GM19099 (cell line): ENCODE data around the gene RET.

Source experiments
- POLR2A ChIP-seq: IDR thresholded peaks from 3 replicates; pipeline ENCODE4 v1.6.1; 2011; ENCODE audit warnings: low read depth; ENCODE audit not compliant: insufficient read length; ENCODE audit errors: extremely low read depth

Gene RET

GRCh38 chr10:43065234-43065633, 11.6 kb upstream of the RET start:
- TF ChIP-seq POLR2A, result no peak

- TF ChIP-seq POLR2A, result no peak
These were observed 11.1 kb upstream of the RET start for GRCh38 chr10:43065761-43066160.

GRCh38 chr10:43066481-43066880, 10.4 kb upstream of the RET start:
- TF ChIP-seq POLR2A, result no peak

- no peak for TF ChIP-seq POLR2A
These were observed 9.3 kb upstream of the RET start for GRCh38 chr10:43067391-43068135.

- no peak for TF ChIP-seq POLR2A
These were observed 8.8 kb upstream of the RET start for GRCh38 chr10:43068136-43068395.

- TF ChIP-seq POLR2A, result no peak
These were observed 8.2 kb upstream of the RET start for GRCh38 chr10:43068471-43069210.

GRCh38 chr10:43069211-43069515, 7.7 kb upstream of the RET start:
- TF ChIP-seq POLR2A, result no peak

GRCh38 chr10:43069579-43069978, 7.3 kb upstream of the RET start:
- TF ChIP-seq POLR2A, result no peak

GRCh38 chr10:43070121-43071085, 6.5 kb upstream of the RET start:
- TF ChIP-seq POLR2A, result no peak

- no peak for TF ChIP-seq POLR2A
These were observed 4.8 kb upstream of the RET start for GRCh38 chr10:43071865-43072650.

GRCh38 chr10:43073191-43073590, 3.7 kb upstream of the RET start:
- no peak for TF ChIP-seq POLR2A

GRCh38 chr10:43073721-43074120, 3.1 kb upstream of the RET start:
- no peak for TF ChIP-seq POLR2A

- no peak for TF ChIP-seq POLR2A
These were observed 2.5 kb upstream of the RET start for GRCh38 chr10:43074409-43074808.

GRCh38 chr10:43074827-43075611, 1.9 kb upstream of the RET start:
- TF ChIP-seq POLR2A, result no peak

GRCh38 chr10:43075612-43076003, 1.3 kb upstream of the RET start:
- no peak for TF ChIP-seq POLR2A

GRCh38 chr10:43076311-43076875, 476 bp upstream of the RET start:
- no peak for TF ChIP-seq POLR2A
